ENCODE measurements around the gene CCSER1.

GRCh38 chr4:90393215-90393614, 266.0 kb downstream of the CCSER1 start:
- no peak for TF ChIP-seq CTCF (IDR thresholded peaks at IDR 0.05)
- TF ChIP-seq POLR2A (IDR thresholded peaks at IDR 0.05) = no peak
